Measurements from ENCODE around the gene C17orf67.

DNA sequence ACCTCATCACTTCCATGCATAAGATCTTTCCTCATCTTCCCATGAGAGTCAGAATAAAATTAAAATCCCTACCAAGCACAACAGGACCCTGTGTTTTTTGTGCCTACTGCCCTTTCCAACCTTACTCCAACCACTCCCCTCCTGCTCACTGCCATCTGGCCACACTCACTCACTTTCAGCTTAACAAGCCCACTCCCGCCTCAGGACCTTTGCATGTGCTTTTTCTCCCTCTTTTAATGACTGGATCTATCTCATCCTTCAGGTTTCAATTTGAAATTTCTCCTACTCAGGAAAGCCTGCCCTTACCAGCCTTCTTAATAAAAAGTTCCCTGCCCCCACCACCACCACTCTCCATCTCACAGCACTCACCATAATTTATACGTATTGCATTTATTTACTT is 14.7 kb downstream of the C17orf67 start:
- TF ChIP-seq POLR2A (IDR thresholded peaks at IDR 0.05; ENCODE audit: low read depth, low read length): no peak
- TF ChIP-seq POLR2AphosphoS5 (IDR thresholded peaks at IDR 0.05; ENCODE audit: low read depth, low read length): no peak
- no peak for TF ChIP-seq TAF1 (IDR thresholded peaks at IDR 0.05; ENCODE audit: borderline replicate concordance, low read depth, low read length)

Data from GM12892 (cell line).